Kidney epithelial cell (primary cell): ENCODE data around the gene EGR1. TPM values are rescaled to one million over a fixed set of nuclear protein-coding genes. Genes with fewer than 3 reads are reported as not detected.

Experiments
- DNase-seq: peaks from one replicate; pipeline ENCODE4 v3.0.0-alpha.2; 2010; ENCODE audit warnings: low read depth
- H3K27me3 ChIP-seq: 2 replicates; pipeline ENCODE4 v1.6.0; 2011; ENCODE audit warnings: low read length; ENCODE audit not compliant: control insufficient read depth, insufficient read depth
- H3K36me3 ChIP-seq: 2 replicates; pipeline ENCODE4 v1.5.1; 2011; ENCODE audit warnings: low read length; ENCODE audit not compliant: control insufficient read depth, insufficient read depth
- H3K4me3 ChIP-seq: 2 replicates; pipeline ENCODE4 v1.5.1; 2011; ENCODE audit warnings: low read depth, mild to moderate bottlenecking, control low read depth, low read length
- total RNA-seq: library from RNA; depleted of rRNA; stranded (reverse); fragments of >200 nt; gene quantifications from 2 replicates; pipeline ENCODE4 v1.2.3, GENCODE V29; 2015
- TF ChIP-seq, protein P1 (sequence below): IDR thresholded peaks from 2 replicates; pipeline ENCODE4 v1.5.1; 2011; ENCODE audit warnings: mild to moderate bottlenecking, moderate library complexity, low read length, control low read depth, inconsistent platforms; ENCODE audit not compliant: insufficient read depth, poor library complexity, severe bottlenecking

Gene EGR1
- total RNA-seq, 1 donor from 2014 or later: 2.0 TPM

DNA sequence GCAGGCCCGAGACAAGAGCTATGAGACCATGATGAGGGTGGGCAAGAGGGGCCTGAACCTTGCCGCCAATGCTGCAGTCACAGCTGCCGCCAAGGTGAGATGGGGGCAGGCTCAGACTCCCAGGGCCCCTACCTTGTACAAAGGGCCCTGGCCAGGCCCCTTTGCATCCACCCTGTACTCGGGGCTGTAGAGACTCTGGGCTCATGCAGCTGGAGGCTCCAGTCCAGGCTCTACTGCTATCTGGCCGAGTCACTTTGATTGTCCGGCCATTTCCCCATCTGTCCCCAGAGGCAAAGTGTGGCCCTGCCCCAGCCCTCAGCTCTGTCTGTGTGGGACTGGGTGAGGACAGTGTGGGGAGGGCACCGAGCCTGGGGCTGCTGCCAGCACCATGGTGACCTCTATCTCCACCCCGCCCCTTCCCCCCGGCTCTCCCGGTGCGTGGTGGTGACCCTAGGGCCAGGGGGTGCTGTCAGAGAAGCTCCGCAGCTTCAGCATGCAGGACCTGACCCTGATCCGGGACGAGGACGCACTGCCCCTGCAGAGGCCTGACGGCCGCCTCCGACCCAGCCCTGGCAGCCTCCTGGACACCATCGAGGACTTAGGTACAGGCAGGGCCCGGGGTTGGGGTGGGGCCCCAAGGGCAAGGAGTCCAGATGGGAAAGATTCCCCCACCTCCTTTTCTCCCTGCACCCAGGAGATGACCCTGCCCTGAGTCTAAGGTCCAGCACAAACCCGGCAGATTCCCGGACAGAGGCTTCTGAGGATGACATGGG is 20.3 kb upstream of the EGR1 start:
- TF ChIP-seq, protein P1, sequence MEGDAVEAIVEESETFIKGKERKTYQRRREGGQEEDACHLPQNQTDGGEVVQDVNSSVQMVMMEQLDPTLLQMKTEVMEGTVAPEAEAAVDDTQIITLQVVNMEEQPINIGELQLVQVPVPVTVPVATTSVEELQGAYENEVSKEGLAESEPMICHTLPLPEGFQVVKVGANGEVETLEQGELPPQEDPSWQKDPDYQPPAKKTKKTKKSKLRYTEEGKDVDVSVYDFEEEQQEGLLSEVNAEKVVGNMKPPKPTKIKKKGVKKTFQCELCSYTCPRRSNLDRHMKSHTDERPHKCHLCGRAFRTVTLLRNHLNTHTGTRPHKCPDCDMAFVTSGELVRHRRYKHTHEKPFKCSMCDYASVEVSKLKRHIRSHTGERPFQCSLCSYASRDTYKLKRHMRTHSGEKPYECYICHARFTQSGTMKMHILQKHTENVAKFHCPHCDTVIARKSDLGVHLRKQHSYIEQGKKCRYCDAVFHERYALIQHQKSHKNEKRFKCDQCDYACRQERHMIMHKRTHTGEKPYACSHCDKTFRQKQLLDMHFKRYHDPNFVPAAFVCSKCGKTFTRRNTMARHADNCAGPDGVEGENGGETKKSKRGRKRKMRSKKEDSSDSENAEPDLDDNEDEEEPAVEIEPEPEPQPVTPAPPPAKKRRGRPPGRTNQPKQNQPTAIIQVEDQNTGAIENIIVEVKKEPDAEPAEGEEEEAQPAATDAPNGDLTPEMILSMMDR: no peak
- H3K27me3 ChIP-seq: no peaks in the 10 kb centered on the region
- no peaks in the 10 kb centered on the region for H3K36me3 ChIP-seq
- no peak for DNase-seq
- no peak overlapping the region for H3K4me3 ChIP-seq

GRCh38 chr5:138445547-138446271 is 19.6 kb upstream of the EGR1 start:
- no peak for DNase-seq
- Histone ChIP-seq H3K4me3 (no peak overlapping the region), H3K36me3 (no peaks in the 10 kb centered on the region), H3K27me3 (no peaks in the 10 kb centered on the region)
- TF ChIP-seq, protein P1: no peak

GRCh38 chr5:138448070-138448469 is 17.2 kb upstream of the EGR1 start:
- TF ChIP-seq, protein P1: no peak
- no peaks in the 10 kb centered on the region for H3K36me3 ChIP-seq
- no peak overlapping the region for H3K4me3 ChIP-seq
- no peaks in the 10 kb centered on the region for H3K27me3 ChIP-seq
- DNase-seq: no peak

DNA sequence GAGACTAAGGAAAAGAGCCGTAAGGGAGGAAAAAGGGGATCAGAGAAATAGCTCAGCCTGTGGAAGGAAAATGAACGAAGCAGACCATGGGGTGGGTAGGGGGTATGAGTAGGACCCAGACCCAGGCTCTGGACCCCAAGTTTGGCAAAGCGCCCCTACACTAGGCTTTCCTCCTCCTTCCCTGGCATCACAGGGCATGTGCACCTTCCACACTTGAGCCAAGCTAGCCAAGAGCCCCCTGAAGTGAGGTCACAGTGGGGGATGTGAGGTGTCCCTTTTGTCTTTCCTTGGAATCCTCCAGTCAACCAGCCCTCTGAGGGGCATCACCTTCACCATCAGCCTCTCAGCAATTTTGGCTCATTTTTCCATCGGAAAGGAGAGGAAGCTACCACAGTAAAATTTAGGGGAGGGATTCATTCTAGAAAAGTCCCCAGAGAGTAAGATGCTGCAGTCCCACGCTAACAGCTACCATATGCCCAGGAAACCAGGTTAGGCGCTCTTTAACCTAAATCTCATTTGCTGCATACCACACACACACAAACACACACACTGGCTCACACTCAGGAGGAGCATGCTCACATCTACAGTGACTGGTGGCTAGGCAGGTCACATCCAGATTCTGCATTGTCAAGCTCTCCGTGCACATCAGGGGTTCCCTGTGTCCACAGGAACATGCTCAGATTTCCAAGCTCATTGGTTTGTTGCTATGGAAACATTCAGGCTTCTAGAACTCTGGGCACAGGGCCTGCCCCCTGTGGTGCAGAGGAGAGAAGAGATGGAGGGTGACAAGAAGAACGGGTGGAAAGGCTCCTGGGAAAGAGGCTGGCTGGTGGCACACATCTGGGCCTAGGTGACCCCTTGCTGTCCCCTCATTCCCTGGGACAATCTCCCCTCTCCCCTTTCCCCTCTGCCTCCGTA is 16.5 kb upstream of the EGR1 start:
- TF ChIP-seq, protein P1: no peak
- no peaks in the 10 kb centered on the region for H3K27me3 ChIP-seq
- H3K36me3 ChIP-seq: no peaks in the 10 kb centered on the region
- no peak overlapping the region for H3K4me3 ChIP-seq
- DNase-seq: no peak

DNA sequence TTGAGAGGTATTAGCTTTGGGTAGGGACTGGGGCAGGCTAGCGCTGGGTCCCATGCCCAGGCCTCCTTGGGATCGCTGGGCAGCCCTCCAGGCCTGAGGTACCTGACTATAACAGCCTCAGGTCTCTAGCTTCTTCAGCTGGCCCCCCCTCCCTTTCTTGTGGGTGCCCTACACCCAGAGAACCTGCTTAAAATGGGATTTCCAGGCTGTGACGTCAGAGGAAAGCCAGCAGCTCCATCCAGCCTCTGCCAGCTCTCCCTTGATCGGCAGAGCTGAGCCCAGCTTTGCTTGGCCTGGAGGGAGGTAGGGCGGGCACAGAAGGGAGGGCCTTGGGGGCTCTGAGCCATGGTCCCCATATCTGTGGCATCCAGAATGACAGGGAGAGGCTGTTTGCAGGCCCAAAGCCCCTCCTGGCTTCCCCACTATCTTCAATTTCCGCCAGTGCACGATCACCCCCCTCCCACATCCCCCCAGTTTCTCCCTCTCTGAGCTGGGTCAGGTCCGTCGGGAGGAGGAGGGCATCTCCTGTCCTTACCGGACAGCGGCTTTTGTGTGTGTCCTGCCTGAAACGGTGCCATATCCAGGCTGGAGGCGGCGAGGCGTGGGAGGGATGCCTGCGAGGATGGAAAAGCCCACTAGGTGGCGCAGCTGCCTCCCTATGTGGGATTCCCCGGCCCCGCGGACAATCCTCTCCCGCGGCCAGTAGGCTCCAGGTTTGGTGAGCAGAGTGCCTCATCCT is 15.6 kb upstream of the EGR1 start:
- no peak for DNase-seq
- H3K27me3 ChIP-seq: no peaks in the 10 kb centered on the region
- TF ChIP-seq, protein P1: peak; percentile 93
- H3K36me3 ChIP-seq: no peaks in the 10 kb centered on the region
- H3K4me3 ChIP-seq: no peak overlapping the region
